Measurements from ENCODE around the gene DYNC1H1.

The DYNC1H1 gene

GRCh38 chr14:102008891-102009290 lies 44.5 kb downstream of the DYNC1H1 start:
- no peak overlapping the region for H2AFZ ChIP-seq
- H3K4me3 ChIP-seq (ENCODE audit: low read depth, low read length) = no peak overlapping the region
- H3K4me1 ChIP-seq = no peaks in the 10 kb centered on the region
- peaks cover 4% of the 10 kb centered on the region for H3K79me2 ChIP-seq
- no peak for TF ChIP-seq CTCF (IDR thresholded peaks at IDR 0.05)
- H3K9me3 ChIP-seq (ENCODE audit: control insufficient read depth, low read length) = no peaks in the 10 kb centered on the region
- H3K27ac ChIP-seq = no peak overlapping the region
- no peaks in the 10 kb centered on the region for H3K27me3 ChIP-seq (ENCODE audit: control insufficient read depth, insufficient read depth, low read length)
- H3K36me3 ChIP-seq (ENCODE audit: control insufficient read depth, insufficient read depth, low read length) = no peaks in the 10 kb centered on the region
- H3K4me2 ChIP-seq (ENCODE audit: low read length) = no peak overlapping the region
- no peak overlapping the region for H3K9ac ChIP-seq

DNA sequence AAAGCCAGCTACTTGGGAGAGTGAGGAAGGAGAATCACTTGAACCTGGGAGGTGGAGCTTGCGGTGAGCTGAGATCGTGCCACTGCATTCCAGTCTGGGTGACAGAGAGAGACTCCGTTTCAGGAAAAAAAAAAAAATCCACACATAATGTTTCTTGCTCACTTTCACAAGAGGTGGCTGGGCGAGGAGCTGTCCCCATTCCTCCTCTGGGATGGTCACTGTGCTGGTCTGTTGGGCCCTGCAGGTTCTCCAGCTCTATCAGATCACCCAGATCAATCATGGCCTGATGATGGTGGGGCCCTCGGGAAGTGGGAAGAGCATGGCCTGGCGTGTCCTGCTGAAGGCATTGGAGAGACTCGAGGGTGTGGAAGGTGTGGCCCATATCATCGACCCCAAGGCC lies 47.3 kb downstream of the DYNC1H1 start:
- no peak overlapping the region for H2AFZ ChIP-seq
- peaks cover 9% of the 10 kb centered on the region for H3K79me2 ChIP-seq
- no peaks in the 10 kb centered on the region for H3K36me3 ChIP-seq (ENCODE audit: control insufficient read depth, insufficient read depth, low read length)
- H3K4me3 ChIP-seq (ENCODE audit: low read depth, low read length) = no peak overlapping the region
- no peaks in the 10 kb centered on the region for H3K9me3 ChIP-seq (ENCODE audit: control insufficient read depth, low read length)
- H3K4me1 ChIP-seq = no peaks in the 10 kb centered on the region
- H3K27me3 ChIP-seq (ENCODE audit: control insufficient read depth, insufficient read depth, low read length) = no peaks in the 10 kb centered on the region
- no peak for TF ChIP-seq CTCF (IDR thresholded peaks at IDR 0.05)
- no peak overlapping the region for H3K9ac ChIP-seq
- H3K4me2 ChIP-seq (ENCODE audit: low read length) = no peak overlapping the region
- no peak overlapping the region for H3K27ac ChIP-seq

DNA sequence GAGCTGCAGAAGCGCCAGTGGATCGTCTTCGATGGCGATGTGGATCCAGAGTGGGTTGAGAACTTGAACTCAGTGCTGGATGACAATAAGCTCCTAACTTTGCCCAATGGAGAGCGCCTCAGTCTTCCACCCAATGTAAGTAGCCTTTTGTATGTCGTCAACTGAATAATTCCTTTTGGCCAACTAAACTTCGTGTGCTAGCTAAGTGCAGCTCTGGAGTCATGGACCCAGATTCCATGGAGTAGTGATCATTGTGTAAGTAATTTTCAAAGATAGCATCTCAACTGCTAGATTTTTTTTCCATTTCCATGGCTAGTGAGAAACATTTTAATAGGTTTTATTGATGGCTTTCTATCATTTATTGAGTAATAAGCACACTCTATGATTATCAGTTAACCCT lies 48.0 kb downstream of the DYNC1H1 start:
- H3K4me1 ChIP-seq = no peaks in the 10 kb centered on the region
- H2AFZ ChIP-seq = no peak overlapping the region
- no peak overlapping the region for H3K4me2 ChIP-seq (ENCODE audit: low read length)
- H3K79me2 ChIP-seq = peaks cover 9% of the 10 kb centered on the region
- no peak overlapping the region for H3K4me3 ChIP-seq (ENCODE audit: low read depth, low read length)
- no peak overlapping the region for H3K9ac ChIP-seq
- no peak overlapping the region for H3K27ac ChIP-seq
- H3K27me3 ChIP-seq (ENCODE audit: control insufficient read depth, insufficient read depth, low read length) = no peaks in the 10 kb centered on the region
- H3K9me3 ChIP-seq (ENCODE audit: control insufficient read depth, low read length) = no peaks in the 10 kb centered on the region
- H3K36me3 ChIP-seq (ENCODE audit: control insufficient read depth, insufficient read depth, low read length) = no peaks in the 10 kb centered on the region
- no peak for TF ChIP-seq CTCF (IDR thresholded peaks at IDR 0.05)

DNA sequence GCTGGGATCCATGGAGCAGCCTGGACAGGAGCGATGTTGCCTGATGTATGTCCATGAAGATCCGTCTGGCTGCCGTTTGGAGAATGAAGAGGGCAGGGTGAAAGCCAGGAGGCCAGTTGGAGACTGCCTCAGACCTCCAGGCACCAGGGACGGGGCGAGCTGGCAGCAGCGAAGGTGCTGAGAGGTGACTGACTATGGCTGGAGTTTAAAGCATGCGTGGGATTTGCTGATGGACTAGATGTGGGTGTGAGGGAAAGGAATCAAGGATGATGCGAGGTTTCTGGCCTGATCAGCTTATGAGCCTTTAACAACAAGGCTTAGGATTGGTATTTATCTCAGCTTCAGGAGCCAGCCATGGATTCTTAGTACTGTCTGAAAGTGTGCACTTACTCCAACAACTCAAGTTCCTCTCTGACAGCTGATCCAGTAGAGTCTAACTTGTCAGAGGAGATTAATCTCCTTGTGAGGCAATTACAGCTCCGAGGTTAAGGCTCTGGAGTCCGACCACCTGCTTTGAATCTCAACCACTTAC lies 49.4 kb downstream of the DYNC1H1 start:
- no peak for TF ChIP-seq CTCF (IDR thresholded peaks at IDR 0.05)
- Histone ChIP-seq H3K79me2 (peaks cover 10% of the 10 kb centered on the region), H3K27me3 (ENCODE audit: control insufficient read depth, insufficient read depth, low read length) (no peaks in the 10 kb centered on the region), H3K4me3 (ENCODE audit: low read depth, low read length) (no peak overlapping the region), H3K27ac (no peak overlapping the region), H3K9me3 (ENCODE audit: control insufficient read depth, low read length) (no peaks in the 10 kb centered on the region), H3K4me2 (ENCODE audit: low read length) (no peak overlapping the region), H3K4me1 (no peaks in the 10 kb centered on the region), H2AFZ (no peak overlapping the region), H3K36me3 (ENCODE audit: control insufficient read depth, insufficient read depth, low read length) (no peaks in the 10 kb centered on the region), H3K9ac (no peak overlapping the region)

- Histone ChIP-seq H3K4me3 (ENCODE audit: low read depth, low read length) (no peak overlapping the region), H3K9ac (no peak overlapping the region), H3K4me1 (no peaks in the 10 kb centered on the region), H3K27ac (no peak overlapping the region), H2AFZ (no peak overlapping the region), H3K4me2 (ENCODE audit: low read length) (no peak overlapping the region), H3K9me3 (ENCODE audit: control insufficient read depth, low read length) (no peaks in the 10 kb centered on the region), H3K79me2 (peaks cover 10% of the 10 kb centered on the region), H3K36me3 (ENCODE audit: control insufficient read depth, insufficient read depth, low read length) (no peaks in the 10 kb centered on the region), H3K27me3 (ENCODE audit: control insufficient read depth, insufficient read depth, low read length) (no peaks in the 10 kb centered on the region)
- no peak for TF ChIP-seq CTCF (IDR thresholded peaks at IDR 0.05)
Observed at GRCh38 chr14:102015045-102015685, 50.8 kb downstream of the DYNC1H1 start.
